SKM-1 (cell line): ENCODE measurements around the gene STX8.

ENCODE experiments used
- DNase-seq: peaks from one replicate; lab custom pipeline; 2025; ENCODE audit not compliant: unreplicated experiment; lab: John Stamatoyannopoulos, UW

STX8 gene

GRCh38 chr17:9242497-9242881 is 333.1 kb downstream of the STX8 start:
- DNase-seq = no peak

- DNase-seq = no peak
Measured at GRCh38 chr17:9241774-9242496, 333.7 kb downstream of the STX8 start.

- no peak for DNase-seq
Measured at GRCh38 chr17:9241371-9241712, 334.3 kb downstream of the STX8 start.

GRCh38 chr17:9240659-9241370 is 334.8 kb downstream of the STX8 start:
- DNase-seq = no peak

- peak; percentile 2 for DNase-seq
Measured at GRCh38 chr17:9239793-9240658, 335.6 kb downstream of the STX8 start.

GRCh38 chr17:9239246-9239792 is 336.3 kb downstream of the STX8 start:
- DNase-seq = no peak

GRCh38 chr17:9238340-9239245 is 337.0 kb downstream of the STX8 start:
- no peak for DNase-seq

GRCh38 chr17:9237661-9238301 is 337.8 kb downstream of the STX8 start:
- DNase-seq = no peak

GRCh38 chr17:9237053-9237410 is 338.6 kb downstream of the STX8 start:
- DNase-seq = no peak

GRCh38 chr17:9236286-9237052 is 339.2 kb downstream of the STX8 start:
- no peak for DNase-seq

- no peak for DNase-seq
Measured at GRCh38 chr17:9235346-9235745, 340.3 kb downstream of the STX8 start.

GRCh38 chr17:9234389-9234945 is 341.2 kb downstream of the STX8 start:
- no peak for DNase-seq

GRCh38 chr17:9233761-9234160 is 341.9 kb downstream of the STX8 start:
- DNase-seq = no peak

- no peak for DNase-seq
Measured at GRCh38 chr17:9233271-9233599, 342.4 kb downstream of the STX8 start.

- no peak for DNase-seq
Measured at GRCh38 chr17:9232591-9233270, 342.9 kb downstream of the STX8 start.

GRCh38 chr17:9232155-9232475 is 343.5 kb downstream of the STX8 start:
- DNase-seq = no peak

GRCh38 chr17:9231449-9232154 is 344.0 kb downstream of the STX8 start:
- no peak for DNase-seq

GRCh38 chr17:9230861-9231260 is 344.8 kb downstream of the STX8 start:
- DNase-seq = no peak
